Measurements from ENCODE around the gene NELFB.
"Not testable (repeated sequence)": the region's sequence is repeated elsewhere in the genome, so short reads cannot be mapped to it uniquely, and the experiment has no call there.

NELFB gene

DNA sequence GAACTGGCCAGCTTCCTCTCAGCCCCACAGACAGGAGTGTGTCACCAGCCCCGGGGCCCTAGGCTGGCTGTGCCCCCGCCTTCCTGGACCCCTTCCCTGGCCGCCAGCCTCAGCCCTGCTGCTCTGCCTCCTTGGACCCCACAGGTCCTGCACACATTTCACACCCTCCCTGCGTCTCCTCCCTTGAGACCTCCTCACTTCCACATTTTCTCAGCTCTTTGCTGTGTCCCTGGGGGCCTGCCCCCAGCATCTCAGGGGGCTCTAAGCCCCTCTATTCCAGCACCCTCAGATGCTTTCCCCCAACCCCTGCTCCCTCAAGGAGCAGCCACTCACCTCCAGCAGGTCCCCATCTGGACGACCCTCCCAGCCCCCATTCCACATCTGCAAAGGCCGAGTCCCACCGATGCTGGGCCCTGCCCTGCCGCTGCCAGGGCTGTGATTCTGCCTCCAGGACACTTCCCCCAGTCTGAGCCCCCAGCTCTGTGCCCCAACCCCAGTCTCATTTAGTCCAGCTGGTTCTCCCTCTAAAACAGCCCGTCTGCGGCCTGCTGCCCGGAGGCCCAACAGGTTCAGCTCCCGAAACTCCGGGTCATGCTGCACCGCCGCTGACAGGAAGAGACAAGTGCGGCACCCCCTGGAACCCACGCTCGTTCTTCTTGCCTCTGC is 20.2 kb upstream of the NELFB start:
- DNase-seq = no peak

DNA sequence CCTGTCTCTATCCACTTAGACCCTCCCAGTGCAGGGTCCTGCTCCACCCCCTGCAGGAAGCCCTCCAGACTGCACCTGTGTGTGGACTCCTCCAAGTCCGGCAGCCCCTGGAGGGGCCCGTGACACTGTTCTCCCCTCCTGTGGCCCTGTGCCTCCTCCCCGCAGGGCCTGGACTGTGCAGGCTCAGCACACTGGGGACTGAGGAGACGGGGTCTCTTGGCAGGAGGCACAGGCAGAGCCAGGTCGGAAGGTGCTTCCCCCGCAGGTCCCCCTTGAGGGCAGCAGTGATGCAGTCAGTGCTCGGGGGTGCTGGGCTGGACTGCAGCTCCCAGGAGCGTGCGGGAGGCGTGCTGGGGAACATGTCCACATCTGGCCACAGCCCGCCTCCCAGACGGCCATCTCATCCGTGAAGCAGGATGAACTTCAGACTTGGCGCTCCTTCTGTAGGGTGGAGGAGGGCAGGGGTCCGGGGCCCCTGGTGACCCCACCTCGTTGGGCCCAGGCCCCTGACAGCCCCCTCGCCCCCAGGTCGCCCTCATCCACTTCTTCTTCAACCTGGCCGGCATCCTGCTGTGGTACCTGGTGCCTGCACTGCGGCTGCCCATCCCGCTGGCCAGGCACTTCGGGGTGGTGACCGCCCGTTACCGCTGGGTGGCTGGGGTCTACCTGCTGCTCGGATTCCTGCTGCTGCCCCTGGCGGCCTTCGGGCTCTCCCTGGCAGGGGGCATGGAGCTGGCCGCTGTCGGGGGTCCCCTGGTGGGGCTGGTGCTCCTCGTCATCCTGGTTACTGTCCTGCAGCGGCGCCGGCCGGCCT is 19.5 kb upstream of the NELFB start:
- no peak for DNase-seq

DNA sequence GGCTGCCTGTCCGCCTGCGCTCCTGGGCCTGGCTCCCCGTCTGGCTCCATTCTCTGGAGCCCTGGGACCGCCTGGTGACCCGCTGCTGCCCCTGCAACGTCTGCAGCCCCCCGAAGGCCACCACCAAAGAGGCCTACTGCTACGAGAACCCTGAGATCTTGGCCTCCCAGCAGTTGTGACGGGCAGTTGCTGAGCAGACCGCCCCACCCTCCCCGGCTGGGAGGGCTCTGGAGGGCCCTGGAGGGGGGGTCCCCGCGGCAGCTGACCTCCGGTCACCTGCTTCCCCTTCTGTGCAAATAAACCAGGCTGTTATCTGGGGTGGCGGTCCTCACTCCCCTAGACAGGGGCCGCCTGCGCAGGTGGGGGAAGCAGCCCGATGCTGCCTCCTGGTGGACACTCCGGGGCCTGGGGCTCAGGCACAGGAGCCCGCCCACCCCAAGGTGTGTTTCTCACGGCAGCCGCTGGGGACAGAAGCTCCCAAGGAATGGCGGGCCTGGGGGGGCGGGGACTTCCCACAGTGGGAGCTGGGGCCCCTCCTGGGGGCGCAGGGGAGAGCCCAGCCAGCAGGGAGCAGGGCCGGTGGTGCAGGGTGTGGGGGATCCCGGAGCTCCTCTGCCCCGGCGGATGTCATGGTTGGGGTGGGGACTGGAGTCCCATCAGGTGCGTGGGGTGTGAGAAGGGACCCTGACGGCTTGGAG is 18.7 kb upstream of the NELFB start:
- DNase-seq = peak; percentile 94

DNA sequence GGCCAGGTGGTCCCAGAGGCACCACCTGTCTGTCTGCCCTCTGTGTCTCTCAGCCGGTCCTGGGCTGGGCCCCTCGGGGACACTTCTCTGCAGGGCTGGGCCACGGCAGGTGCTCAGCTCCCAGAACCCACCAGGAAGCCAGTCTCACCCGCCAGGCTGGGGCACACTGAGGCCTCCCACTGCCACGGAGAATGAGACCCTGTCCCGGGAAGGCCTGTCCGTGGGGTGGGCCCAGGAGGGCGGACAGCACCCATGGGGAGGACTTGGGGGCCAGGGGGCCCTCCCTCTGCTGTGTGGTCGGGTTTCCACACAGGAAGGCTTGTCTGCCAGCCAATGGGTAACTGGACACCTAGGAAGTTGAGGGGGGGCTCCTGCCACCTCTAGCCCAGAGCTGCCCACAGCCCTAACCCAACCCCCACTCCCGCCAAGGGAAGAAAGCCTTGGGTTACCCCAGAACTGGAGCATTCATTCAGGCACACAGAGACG is 18.1 kb upstream of the NELFB start:
- no peak for DNase-seq

DNA sequence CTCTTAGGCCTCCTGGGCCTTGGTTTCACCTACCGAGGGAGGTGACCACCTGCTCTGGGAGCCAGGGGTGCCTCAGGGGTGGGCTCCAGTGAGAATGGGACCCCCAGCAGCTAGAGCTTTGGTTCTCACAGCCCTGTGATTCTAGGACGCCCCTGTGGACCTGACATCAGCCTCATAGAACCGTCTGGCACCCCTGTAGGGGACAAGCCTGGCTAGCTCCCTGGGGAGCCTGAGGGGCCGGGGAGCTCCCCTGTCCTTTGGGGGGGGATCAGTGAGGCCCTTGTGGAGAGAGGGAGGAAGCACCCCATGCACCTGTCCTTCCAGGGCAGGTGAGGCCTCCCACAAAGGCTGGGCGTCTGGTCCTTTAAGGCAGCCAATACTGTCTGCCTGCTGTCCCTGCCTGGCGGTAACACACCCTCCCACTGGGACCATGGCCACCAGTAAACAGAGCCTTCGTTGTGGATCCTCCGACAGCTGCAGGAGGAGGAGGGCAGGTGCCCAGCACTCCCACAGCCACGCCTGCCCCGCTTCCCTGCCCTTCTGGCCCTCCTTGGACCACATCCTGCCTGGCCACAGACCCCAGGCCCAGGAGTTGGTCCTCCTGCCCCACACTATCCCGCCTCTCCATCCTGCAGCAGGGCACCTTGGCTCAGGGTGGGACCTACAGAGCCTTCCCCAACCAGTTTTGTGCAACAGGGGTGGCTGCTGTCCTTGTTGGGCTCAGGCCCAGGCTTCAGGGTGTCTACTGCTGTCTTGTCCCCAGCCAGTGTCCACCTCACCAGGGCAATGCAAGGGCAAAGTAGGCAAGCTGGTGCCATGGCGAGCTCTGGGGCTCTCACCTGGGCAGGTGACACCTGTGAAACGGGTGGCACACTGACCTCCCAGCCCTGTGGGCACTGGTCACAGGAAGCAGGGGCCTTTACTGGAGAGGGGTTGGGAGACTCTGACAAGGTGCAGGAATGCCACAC is 17.1 kb upstream of the NELFB start:
- no peak for DNase-seq

DNA sequence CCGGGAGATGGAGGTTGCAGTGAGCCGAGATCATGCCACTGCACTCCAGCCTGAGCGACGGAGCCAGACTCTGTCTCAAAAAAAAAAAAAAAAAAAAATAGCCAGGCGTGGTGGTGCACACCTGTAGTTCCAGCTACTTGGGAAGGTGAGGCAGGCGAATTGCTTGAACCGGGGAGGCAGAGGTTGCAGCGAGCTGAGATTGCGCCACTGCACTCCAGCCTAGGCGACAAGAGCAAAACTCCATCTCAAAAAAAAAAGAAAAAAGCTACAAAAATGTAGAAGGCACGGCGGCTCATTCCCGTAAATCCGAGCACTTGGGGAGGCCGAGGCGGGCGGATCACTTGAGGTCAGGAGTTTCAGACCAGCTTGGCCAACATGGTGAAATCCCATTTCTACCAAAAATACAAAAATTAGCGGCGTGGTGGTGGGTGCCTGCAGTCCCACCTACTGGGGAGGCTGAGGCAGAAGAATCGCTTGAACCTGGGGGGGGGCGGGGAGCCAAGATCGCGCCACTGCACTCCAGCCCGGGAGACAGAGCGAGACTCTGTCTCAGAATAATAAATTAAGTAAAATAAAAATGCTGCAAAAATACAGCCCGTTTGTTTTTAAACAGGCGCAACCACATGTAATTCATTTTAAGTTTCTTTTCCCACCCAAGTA is 15.5 kb upstream of the NELFB start:
- DNase-seq = not testable (repeated sequence)

DNA sequence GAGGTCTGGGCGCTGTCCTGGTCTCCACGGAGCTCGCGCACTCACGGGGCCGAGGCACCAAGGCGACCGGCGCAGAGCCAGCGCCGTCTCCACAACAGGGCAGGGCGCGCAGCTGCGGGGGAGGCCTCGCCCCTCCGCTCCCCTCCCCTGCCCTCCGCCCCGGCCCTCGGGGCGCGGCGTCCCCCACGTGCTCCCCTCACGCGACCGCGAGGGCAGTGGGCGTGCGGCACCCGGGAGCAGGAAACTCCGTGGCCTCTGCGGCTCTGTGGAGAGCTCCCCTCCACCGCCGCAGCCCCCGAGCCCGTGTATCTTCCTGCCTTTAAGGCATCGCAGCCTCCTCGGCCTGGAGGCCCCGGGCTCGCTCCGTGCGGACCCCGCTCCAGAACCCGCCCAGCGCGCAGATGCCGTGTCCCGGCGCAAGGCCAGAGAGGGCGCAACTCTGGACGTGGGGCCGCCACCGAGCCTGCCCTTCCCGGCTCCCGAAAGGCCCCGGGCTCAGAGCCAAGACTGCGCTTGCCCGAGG is 14.7 kb upstream of the NELFB start:
- DNase-seq = peak; percentile 72

DNA sequence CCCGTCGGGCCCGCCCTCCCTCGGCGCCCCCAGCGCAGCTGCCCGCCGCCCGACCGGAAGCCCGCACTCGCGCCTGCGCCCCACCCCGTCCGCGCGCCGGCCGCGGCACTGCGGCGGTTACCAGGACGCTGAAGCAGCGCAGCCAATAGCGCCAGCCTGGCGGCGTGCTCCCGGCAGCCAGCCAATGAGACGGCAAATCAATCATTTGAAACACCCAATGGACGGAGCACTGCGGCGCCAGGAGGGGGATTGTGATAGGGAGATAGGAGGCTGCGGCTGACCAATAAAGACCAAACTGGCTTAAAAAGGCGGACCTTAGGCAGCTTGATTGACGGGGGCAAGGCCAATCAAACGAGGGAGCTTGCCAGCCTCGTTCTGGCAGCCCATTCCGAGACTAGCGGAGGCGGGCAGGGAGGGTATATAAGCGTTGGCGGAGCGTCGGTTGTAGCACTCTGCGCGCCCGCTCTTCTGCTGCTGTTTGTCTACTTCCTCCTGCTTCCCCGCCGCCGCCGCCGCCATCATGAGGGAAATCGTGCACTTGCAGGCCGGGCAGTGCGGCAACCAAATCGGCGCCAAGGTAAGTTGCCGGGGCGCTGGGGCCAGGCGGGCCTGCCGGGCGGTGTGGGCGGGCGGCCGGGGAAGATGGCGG is 14.2 kb upstream of the NELFB start, which contains the start of gene TUBB4B:
Gene TUBB4B (plus strand): TSS at position 447 of the 649 bp plus-strand sequence. CDS start 74 bp downstream, at position 521.
- peak; percentile 94 for DNase-seq

DNA sequence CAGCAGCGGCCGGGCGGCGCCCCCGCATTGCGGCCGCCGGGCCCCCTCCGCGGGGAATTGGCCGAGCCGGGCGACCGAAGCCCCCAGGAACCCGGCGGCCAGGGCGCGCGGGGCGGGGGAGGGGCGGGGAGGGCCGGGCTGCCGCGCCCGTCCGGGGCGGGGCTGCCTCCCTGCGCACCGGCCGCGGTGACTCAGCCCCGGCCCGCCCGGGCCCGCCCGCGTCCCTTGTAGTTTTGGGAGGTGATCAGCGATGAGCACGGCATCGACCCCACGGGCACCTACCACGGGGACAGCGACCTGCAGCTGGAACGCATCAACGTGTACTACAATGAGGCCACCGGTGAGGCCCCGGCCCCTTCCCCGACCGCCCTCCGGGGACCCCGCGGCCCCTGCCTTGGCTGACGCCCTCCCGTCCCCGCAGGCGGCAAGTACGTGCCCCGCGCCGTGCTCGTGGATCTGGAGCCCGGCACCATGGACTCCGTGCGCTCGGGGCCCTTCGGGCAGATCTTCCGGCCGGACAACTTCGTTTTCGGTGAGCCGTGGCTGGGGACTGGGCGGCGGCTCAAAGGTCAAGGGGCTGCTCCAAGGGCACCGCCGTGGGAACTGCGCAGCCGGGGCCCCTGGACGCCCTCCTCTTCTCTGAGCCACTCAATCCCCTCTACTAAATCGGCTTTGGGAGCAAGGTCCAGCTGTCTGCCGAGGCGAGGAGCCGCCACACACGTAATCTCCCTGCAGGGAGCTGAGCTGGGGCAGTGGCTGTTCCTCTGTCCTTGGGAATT is 13.4 kb upstream of the NELFB start:
- DNase-seq = peak; percentile 81

DNA sequence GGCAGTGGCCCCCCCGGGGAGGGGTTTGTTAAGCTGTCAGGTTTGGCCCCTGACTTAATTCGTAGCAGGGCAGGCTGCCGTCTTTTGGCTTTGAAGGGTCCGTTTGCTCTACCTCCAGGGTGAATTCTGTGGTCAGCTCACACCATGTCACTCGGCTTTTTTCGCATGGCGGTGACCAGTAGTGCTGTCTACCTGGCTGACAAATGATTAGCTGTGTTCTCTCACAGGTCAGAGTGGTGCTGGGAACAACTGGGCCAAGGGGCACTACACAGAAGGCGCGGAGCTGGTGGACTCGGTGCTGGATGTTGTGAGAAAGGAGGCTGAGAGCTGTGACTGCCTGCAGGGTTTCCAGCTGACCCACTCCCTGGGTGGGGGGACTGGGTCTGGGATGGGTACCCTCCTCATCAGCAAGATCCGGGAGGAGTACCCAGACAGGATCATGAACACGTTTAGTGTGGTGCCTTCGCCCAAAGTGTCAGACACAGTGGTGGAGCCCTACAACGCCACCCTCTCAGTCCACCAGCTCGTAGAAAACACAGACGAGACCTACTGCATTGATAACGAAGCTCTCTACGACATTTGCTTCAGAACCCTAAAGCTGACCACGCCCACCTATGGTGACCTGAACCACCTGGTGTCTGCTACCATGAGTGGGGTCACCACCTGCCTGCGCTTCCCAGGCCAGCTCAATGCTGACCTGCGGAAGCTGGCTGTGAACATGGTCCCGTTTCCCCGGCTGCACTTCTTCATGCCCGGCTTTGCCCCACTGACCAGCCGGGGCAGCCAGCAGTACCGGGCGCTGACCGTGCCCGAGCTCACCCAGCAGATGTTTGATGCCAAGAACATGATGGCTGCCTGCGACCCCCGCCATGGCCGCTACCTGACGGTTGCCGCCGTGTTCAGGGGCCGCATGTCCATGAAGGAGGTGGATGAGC is 12.6 kb upstream of the NELFB start:
- DNase-seq = no peak

DNA sequence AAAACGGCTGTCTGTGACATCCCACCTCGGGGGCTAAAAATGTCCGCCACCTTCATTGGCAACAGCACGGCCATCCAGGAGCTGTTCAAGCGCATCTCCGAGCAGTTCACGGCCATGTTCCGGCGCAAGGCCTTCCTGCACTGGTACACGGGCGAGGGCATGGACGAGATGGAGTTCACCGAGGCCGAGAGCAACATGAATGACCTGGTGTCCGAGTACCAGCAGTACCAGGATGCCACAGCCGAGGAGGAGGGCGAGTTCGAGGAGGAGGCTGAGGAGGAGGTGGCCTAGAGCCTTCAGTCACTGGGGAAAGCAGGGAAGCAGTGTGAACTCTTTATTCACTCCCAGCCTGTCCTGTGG is 11.9 kb upstream of the NELFB start:
- not testable (repeated sequence) for DNase-seq

DNA sequence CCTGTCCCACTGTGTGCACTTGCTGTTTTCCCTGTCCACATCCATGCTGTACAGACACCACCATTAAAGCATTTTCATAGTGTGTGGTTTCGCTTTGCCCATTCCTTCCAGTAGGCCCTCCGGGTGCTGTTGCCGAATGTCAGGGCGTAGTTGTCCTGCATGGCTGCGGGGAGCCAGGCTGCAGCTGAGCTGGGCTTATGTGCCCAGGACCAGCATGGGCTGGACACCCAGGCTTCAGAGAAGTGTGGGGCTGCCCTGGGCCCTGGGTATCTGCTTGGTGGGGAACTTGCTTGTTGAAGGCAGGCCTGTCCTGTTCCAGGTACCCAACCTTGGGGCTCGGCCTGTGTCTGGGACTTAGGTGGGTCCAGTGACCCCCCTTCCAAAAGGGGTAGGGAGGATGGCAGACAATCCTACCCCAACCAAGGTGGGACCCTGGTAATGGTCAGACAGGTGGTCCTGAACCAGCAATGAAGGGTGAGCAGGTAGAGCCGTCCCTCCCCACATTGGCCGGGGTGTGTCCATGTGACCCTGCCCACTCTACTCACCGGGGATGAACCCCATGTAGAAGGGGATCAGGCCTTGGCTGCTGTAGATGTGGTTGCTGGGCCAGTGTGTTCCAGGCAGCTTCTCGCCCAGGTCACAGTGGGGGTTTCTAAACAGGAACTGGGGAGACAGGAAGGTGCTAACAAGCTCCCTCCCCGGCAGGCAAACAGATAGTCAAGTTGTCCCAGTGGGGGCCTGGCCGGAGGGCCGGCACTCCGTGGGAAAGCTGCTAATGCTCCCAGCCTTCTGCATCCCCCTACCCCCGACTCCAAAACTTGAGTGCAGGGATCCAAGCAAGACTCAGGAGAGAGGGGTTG is 11.3 kb upstream of the NELFB start:
- DNase-seq = no peak

DNA sequence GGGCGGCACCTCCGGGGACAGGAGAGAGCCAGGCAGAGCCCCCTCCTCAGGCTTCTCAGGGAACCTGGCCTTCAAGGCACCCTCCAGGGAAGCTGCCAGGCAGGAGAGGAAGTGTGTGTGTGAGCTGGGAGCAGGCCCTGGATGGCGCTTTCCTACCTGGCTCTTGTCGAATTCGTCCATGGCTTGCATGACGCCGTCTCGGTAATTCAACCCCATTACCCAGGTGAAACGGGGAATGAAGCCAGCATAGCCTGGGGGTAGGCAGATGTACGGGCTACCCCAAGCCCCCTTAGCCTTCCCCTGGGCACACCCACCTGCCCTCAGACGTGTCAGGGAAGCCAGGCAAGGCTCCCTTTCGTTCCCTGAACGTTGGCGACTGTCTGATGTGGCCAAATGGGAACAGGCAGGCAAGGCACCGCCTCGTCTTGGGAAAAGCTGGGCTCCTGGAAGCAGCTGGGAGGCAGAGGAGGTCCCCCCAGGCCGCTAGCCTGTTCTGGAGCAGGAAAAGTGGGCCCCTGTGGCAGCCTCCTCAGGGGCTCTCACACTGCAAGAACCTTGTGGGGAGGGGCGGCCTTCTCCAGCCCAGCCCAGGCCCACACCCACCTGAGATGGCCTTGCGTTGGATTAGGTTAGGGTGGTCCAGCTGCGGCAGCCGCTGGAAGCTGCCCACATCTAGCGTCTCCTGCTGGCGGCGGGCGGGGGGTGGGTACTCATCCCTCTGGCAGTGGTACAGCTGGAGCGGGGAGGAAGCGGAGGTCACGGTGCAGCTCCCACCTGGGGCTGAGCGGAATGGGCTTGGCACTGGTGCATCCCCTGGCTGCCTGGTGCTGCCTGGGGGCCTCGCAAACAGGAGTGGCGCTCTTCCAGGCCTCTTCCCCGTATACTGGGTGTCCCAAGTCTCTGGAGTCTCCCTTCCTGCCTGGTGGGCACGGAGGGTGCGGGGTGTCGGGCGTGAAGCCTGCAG is 10.4 kb upstream of the NELFB start:
- no peak for DNase-seq

DNA sequence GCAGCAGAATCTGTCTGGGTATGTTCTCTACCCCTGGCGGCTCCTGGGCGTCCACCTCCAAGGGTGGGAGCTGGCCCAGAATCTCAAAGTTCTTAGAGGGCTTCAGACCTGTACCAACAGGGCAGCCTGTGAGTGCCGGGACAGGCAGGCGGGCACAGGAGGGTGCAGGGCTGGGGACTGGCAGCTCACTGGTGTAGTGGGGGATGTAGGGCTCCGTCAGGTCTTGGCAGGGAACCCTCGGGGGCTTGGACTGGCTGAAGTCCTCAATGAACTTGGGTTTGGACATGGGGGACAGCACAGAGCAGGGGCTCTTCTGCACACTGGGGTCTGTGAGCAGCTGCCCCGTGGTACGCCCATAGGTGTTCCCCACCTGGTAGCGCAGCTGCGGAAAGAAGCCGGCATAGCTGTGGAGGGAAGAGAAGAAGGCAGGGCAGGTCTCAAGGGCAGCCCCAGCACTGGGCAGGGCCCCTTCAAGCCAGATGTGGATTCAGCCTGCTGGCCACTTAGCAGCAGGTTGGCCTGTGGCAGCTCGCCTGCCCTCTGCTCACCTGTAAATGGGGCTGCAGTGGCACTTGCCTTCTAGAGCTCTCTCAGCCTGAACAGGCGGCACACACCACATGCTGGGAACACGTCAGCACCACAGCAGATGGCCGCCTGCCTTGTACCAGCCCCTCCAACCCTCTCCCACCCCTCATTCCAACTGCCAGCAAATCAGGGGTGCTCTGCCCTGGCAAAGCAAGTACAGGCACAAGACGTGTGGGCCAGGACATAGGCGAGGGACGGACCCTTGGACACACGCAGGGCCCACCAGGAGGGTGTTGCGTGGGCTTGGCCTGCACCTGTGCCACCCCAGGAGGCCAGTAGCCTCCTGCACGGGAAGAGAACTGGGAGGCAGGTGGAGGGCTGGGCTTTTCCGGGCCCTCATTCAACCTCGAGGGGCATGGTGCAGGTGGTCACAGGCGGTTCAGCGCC is 9.4 kb upstream of the NELFB start:
- no peak for DNase-seq

DNA sequence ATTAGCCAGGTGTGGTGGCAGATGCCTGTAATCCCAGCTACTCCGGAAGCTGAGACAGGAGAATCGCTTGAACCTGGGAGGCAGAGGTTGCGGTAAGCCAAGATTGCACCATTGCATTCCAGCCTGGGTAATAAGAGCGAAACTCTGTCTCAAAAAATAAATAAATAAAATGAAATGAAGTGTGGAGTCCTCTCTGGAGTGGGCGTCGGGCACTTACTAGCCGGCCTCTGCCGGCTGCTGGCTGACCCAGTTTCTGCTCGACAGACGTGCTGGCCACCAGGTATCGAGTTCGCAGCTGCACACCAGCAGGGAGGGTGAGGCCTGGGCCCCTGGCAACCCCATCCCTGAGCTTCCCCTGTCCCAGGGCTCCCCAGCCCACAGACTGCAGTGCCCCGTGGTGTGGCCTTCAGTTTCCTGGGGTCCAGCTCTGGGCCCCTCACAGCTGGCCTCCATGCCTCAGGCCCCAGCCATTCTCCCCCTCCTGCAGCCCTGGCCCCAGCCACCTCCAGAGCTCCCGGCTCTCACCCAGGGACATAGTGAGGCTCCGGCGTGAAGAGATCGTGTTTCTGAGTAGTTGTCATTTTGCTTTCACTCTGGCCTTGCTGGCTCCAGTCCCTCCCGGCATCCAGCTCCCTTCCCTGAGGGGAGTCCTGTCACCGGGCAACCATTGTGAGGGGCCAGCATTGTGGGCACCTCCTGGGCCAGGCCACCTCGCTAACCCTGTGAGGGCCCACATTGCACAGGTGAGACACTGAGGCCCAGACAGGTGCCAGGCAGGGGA is 7.8 kb upstream of the NELFB start:
- DNase-seq = no peak

Measured in activated CD8-positive, alpha-beta memory T cell treated with anti-CD3 and anti-CD28 coated beads, Interleukin-2, amount 50 U/mL, for 4 hours (primary cell).